ENCODE measurements around the gene KIF4A.

KIF4A gene

GRCh38 chrX:70444326-70444945 is 154.5 kb downstream of the KIF4A start, which contains the start of gene DLG3:
Gene DLG3 (plus strand): TSS chrX:70444835. CDS start chrX:70445202, 367 bp downstream.
- peak; percentile 45 for DNase-seq

GRCh38 chrX:70444946-70445656 is 155.2 kb downstream of the KIF4A start:
- DNase-seq: no peak

- DNase-seq: no peak
These were observed 156.0 kb downstream of the KIF4A start for GRCh38 chrX:70445951-70446350.

- no peak for DNase-seq
These were observed 156.8 kb downstream of the KIF4A start for GRCh38 chrX:70446380-70447350.

GRCh38 chrX:70449457-70449966 is 159.6 kb downstream of the KIF4A start:
- no peak for DNase-seq

GRCh38 chrX:70452143-70452733 is 162.3 kb downstream of the KIF4A start:
- DNase-seq: peak; percentile 50

GRCh38 chrX:70453024-70453618 is 163.2 kb downstream of the KIF4A start:
- no peak for DNase-seq

GRCh38 chrX:70454441-70455365 is 164.8 kb downstream of the KIF4A start:
- DNase-seq: peak; percentile 74

- DNase-seq: no peak
These were observed 165.7 kb downstream of the KIF4A start for GRCh38 chrX:70455366-70456202.

- no peak for DNase-seq
These were observed 166.4 kb downstream of the KIF4A start for GRCh38 chrX:70456256-70456655.

GRCh38 chrX:70461026-70461425 is 171.1 kb downstream of the KIF4A start:
- DNase-seq: no peak

- DNase-seq: no peak
These were observed 174.1 kb downstream of the KIF4A start for GRCh38 chrX:70464051-70464450.

- no peak for DNase-seq
These were observed 177.1 kb downstream of the KIF4A start for GRCh38 chrX:70466968-70467367.

GRCh38 chrX:70468709-70469108 is 178.8 kb downstream of the KIF4A start:
- no peak for DNase-seq

All from CD4-positive, alpha-beta T cell treated with Interleukin-15 for 1 hour (primary cell).